PC-9 (cell line): Measurements from ENCODE around the gene CARS1.

ENCODE experiments used
- CTCF ChIP-seq: fragments of 200-600 bp; sonication (generic); conservative IDR thresholded peaks from 2 replicates; pipeline ENCODE4 v1.6.1; 2017; ENCODE audit warnings: mixed run types, antibody characterized with exemption, mild to moderate bottlenecking, moderate library complexity
- EZH2 ChIP-seq: fragments of 200-600 bp; sonication (generic); IDR thresholded peaks from 2 replicates; pipeline ENCODE4 v1.8.0; 2017; ENCODE audit warnings: antibody characterized with exemption, low read depth

- TF ChIP-seq CTCF (no peak), EZH2 (no peak)
Measured at GRCh38 chr11:2974272-2974671, 83.0 kb downstream of the CARS1 start.
